Measurements from ENCODE around the gene TOR2A.

DNA sequence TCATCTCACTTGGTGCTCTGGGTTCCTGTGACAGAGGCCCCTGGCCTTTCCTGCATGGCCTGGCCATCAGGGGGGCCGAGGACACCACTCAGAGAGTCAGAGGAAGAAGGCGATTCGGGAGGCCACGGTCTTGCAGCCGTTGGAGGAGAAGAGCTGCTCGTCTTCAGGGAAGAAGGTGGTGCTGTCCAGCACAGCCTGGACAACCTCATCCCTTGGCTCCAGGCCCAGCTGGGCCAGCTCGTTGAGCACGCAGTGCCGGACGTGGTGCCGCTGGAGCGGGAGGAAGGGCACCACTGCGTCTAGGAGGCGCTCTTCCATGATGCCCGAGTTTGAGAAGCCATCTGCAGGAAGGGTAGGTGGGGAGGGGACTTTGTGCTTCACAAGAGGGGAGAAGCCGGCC, 3.2 kb downstream of the TOR2A start:
- TF ChIP-seq, protein P1, sequence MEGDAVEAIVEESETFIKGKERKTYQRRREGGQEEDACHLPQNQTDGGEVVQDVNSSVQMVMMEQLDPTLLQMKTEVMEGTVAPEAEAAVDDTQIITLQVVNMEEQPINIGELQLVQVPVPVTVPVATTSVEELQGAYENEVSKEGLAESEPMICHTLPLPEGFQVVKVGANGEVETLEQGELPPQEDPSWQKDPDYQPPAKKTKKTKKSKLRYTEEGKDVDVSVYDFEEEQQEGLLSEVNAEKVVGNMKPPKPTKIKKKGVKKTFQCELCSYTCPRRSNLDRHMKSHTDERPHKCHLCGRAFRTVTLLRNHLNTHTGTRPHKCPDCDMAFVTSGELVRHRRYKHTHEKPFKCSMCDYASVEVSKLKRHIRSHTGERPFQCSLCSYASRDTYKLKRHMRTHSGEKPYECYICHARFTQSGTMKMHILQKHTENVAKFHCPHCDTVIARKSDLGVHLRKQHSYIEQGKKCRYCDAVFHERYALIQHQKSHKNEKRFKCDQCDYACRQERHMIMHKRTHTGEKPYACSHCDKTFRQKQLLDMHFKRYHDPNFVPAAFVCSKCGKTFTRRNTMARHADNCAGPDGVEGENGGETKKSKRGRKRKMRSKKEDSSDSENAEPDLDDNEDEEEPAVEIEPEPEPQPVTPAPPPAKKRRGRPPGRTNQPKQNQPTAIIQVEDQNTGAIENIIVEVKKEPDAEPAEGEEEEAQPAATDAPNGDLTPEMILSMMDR (conservative IDR thresholded peaks at IDR 0.05; ENCODE audit: low read length), result no peak
- TF ChIP-seq EZH2phosphoT487 (IDR thresholded peaks at IDR 0.05; ENCODE audit: borderline replicate concordance), result no peak

Measured in Loucy (cell line).